Stimulated activated CD8-positive, alpha-beta memory T cell treated with anti-CD3 and anti-CD28 coated beads, Interleukin-2, amount 100 ng/mL, for 48 hours (primary cell): Measurements from ENCODE around the gene TMEM183A.
"Not testable (repeated sequence)": the region's sequence is repeated elsewhere in the genome, so short reads cannot be mapped to it uniquely, and the experiment has no call there.

Experiments used
- DNase-seq, 2 donors: peaks; one replicate each; pipeline ENCODE4 v3.0.0-alpha.2; 2020; ENCODE audit warnings: low read depth in 2 of 2

Gene TMEM183A

DNA sequence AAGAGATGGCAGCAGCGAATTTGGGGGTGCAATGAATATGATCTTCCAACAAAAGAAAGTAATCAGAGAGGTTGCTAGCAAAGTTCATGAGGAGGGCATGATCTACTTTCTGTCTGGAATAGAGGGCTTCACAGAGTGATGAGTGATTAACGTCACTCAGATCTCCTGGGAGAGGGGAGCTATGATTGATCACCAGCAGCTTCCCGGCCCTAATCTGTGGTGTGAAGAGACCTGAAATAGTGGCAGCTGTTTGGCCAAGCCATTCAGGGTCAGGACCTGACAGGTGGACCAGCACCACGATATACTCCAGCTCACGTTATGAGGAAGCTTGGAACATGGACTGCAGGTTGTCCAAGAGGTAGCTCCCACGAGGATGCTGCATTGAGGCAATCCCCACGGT, 19.9 kb upstream of the TMEM183A start:
- DNase-seq, result no peak

DNA sequence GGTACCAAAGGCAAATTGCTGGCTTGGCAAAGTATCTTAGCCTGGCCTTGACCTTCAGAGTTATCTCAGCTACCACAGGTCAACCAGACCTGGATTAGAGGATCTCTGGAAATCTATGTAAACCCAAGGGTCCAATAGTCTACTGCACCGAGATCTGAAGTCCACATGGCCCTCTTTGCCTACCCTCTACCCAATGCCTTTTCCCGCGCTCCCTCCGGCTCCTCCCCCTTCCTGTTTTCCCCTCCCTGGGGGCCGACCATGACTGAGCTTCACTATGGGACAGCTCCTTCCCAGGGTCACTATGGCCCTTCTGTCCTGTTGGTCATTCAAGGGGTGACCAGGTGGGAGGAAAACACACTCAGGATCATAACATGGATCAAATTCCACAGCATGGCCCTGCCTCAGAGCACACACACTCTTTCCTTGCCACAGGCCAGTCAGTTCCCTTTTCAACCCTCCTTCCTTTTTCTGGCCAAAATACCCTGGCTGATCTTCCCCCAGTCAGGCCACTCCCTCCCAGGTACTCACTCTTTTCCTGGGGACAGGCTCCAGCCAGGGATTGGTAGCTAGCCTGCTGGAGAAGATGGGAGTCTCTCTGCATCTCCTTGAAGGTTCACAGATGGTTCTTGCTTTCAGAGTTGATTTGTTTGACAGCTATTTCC, 19.1 kb upstream of the TMEM183A start:
- no peak for DNase-seq

DNA sequence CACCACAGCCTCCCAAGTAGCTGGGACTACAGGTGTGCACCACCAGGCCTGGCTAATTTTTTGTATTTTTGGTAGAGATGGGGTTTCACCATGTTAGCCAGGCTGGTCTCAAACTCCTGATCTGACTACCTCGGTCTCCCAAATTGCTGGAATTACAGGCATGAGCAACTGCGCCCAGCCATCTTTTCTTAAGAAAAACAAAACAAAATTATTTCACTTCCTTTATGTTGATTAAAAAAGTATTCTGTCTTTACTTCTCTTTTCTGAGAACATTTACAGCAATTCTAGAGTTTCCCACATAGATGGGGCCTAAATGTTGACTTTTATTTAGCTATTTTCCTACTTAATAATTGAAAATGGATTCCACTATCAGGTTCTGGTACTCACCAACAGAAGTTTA, 17.3 kb upstream of the TMEM183A start:
- DNase-seq, result no peak

DNA sequence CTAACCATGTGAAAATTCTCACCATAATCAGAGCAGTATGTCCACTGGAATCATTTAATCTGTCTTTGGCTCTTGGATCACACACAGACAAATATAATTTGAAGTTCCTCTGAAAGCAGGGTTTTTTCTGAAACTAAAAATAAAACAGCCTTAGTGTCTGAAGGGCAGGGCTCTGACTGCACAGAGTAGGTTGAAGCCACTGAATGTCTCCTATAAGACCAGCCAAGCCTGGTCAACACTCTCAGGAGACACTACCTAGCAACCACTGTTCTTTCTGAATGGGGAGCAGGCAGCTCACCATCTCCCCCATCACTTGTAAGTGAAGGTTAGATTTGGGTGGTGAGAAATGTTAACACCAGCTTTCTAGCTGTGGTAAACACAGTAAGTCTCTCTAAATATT, 16.1 kb upstream of the TMEM183A start:
- no peak for DNase-seq

DNA sequence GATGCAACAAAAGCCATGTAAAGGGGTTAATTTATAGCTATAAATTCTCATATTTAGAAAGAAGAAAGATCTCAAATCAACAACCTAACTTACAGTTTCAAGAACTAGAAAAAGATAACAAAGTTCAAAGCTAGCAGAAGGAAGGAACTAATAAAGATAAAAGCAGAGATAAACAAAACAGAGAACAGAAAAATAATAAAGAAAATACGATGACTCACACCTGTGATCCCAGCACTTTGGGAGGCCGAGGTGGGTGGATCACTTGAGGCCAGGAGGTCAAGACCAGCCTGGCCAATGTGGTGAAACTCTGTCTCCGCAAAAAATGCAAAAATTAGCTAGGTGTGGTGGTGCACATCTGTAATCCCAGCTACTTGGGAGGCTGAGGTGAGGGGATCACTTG, 12.4 kb upstream of the TMEM183A start:
- no peak for DNase-seq

DNA sequence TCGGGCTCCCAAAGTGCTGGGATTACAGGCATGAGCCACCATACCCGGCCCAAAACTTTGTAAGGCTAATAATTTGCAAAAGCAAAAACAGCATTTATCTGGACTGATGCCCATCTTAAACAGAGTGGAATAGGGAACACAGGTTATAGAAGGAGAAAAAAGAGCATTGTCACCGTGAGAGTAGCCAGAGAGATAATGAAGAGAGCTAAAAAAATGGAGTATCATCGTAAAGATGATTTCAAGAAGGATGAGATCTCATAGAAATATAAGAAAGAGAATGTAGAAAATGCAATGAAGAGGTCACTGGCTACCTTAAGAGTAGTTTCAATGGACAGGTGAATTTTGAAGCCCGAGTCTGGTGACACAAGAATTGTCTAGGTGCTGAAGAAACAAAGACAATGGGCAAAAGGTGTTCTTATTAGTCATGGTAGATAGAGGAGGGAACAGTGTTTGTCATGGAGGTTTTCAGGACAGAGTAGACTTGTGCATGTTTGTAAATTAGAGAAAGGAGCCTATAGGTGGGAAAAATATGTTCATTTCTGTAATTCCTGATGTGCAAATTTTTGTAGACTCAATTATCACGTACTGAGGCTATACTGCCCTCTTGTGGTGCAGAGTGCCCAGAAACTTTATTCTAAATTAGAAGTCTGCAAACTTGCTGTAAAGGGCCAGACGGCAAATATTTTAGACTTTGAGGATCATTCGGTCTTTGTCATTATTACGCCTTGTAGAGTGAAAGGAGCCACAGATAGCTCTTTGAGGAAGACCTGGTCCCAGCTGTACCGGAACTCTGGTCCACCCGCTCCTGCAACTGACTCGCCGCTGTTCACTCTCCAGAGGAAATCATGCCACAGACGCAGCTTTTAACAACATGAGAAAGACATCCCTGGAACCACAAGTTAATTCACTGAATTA, 8.1 kb upstream of the TMEM183A start:
- DNase-seq, result peak in 1 of 2 donors; percentile 37

DNA sequence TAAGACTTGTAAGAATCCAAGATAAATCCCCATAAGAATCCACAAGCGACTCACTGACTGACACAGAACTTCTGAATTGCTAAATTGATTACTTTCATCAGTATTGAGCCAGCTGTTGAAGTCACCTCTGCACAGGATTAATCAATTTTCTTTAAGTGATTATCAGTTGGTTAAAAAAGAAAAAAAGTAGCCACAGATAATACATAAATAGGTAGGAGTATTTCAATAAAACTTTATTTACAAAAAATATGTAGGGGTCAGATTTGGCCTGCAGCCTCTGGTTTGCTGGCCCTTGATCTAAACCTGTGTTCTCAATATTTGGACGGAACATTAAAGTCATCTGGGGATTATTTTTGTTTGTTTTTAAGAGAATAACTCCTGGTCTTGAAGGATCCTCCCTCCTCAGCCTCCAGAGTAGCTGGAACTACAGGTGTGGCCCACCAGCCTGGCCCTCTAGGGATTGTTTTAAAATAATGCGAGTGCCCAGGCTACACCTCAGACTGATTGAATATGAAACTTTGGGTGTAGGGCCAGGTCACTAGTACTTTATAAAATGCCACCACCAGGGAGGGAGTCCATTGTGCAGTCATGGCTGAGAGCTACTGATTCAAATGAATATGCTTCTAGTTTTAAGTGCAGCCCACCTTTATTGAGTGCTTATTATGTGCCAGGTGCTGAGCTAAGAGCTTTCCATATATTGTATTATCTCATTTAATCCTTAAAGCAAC, 6.8 kb upstream of the TMEM183A start:
- no peak for DNase-seq

DNA sequence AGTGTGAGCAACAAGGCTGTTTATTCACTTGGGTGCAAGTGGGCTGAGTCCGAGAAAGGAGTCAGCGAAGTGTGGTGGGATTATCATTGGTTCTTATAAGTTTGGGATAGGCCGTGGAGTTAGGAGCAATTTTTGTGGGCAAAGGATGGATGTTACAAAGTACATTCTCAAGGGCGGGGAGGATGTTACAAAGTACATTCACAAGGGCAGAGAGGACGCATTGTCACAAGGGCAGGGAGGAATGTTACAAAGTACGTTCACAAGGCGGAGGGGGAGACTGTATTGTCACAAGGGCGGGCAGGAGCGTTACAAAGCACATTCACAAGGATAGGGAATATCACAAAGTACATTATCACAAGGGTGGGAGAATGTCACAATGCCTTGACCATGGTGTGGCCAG, 5.2 kb upstream of the TMEM183A start:
- no peak for DNase-seq

DNA sequence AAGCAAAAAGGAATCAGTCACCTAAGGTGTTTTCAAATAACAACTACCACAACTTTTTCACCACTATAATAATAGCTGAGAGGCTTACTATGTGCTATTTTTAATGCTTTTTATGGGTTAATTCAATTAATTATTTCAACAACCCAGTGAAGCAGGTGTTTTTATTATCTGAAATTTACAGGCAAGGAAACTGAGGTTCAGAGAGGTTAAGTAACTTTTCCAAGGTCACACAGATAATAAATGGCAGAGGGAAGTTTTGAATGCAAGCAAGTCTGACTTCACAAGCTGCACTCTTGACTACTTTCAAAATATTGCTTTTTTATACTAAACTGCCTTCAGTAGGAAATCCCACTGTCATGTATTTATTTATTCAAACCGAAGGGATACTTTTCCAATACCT, 4.2 kb upstream of the TMEM183A start:
- DNase-seq, result no peak

DNA sequence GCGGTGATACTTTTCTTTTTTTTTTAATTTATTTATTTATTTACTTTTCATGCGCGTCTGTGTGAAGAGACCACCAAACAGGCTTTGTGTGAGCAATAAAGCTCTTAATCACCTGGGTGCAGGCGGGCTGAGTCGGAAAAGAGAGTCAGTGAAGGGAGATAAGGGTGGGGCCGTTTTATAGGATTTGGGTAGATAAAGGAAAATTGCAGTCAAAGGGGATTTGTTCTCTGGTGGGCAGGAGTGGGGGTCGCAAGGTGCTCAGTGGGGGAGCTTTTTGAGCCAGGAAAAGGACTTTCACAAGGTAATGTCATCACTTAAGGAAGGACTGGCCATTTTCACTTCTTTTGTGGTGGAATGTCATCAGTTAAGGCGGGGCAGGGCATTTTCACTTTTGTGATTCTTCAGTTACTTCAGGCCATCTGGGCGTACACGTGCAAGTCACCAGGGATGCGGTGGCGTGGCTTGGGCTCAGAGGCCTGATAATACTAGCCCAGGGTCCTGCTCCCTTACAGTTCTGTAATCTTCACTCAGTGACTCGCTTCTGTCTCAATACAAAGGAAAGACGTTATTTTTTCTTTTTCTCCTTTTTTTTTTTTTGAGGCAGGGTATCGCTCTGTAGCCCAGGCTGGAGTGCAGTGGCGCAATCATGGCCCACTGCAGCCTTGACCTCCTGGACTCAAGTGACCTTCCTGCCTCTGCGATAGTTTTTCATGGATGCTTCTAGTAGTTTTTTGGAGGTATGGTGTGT, 1.6 kb upstream of the TMEM183A start:
- DNase-seq, result not testable (repeated sequence)

DNA sequence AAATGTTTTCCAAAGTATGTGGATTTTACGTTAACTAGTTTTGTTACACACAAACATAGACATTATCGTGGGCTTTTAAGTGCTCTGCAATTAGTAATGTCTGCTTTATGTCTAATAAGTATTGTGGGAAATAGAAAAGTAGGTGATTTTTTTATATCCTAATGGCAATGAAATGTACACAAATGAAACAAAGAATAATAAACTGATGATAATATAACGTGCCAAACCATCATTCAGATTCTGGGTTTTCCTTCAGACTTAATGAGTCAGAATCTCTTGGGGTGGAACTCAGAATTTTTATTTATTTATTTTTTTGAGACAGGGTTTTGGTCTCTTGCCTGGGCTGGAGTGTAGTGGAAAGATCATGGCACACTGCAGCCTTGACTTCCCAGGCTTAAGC, 2.0 kb downstream of the TMEM183A start:
- no peak for DNase-seq

DNA sequence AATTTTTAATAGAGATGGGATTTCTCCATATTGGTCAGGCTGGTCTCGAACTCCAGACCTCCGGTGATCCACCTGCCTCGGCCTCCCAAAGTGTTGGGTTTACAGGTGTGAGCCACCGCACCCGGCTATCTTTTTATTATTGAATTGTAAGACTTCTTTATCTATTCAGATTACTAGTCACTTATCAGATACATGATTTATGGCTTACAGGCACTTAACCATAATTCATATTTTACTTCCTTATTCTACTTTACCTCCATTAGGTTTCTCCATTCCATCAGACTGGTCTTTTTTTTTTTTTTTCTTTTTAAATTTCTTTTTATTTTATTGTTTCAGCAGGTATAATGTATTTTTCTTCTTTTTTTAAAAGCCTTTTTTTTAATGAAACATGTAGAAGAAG, 4.4 kb downstream of the TMEM183A start:
- DNase-seq, result no peak

DNA sequence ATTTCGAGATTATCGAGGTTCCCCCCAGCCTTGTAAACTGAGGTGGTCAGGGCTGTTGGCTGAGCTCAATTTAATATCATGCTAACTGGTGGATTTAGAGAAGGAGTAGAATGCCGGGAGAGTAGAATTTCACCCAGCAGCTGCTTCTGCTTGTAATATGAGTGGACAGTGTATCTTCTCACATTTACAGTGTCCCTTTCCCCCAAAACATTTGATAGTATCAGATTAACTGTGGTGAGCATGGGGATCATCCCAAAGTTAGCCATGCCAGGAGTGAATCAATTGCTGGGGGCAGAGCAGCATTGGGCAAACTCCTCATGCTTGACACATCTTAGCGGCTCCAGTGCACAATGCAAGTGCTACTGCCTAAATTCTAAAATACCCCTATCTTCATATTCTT, 9.9 kb downstream of the TMEM183A start:
- DNase-seq, result no peak

DNA sequence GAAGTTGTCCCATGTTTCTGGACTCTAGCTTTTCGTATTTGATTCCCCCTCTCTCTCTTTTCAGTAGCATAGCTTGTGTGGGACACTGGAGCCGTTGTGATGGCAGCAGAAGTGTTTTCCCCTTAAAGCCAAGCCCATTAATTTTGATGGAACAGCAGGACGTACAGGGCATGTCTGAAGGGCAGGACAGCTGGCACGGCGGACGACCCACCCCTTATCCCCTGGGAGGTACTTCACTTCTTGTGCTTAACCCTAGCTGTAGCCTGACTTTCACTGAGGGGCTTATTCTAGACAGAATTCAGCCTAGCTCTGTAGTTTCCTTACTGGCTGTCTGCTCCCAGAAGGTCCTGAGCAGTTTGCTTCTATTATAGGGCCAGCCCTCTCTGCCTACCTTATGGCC, 10.5 kb downstream of the TMEM183A start:
- DNase-seq, result no peak

DNA sequence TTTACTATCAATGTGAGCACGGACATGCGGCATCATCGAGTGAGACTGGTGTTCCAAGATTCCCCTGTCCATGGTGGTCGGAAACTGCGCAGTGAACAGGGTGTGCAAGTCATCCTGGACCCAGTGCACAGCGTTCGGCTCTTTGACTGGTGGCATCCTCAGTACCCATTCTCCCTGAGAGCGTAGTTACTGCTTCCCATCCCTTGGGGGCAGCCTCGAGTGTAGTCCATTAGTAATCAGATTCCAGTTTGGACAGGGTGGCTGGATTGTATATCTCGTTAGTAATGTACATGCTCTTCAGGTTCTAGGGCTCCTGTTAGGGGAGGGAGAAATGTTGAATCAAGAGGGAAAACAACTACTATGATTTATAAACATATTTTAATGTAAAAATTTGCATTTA, 15.7 kb downstream of the TMEM183A start:
- DNase-seq, result not testable (repeated sequence)

DNA sequence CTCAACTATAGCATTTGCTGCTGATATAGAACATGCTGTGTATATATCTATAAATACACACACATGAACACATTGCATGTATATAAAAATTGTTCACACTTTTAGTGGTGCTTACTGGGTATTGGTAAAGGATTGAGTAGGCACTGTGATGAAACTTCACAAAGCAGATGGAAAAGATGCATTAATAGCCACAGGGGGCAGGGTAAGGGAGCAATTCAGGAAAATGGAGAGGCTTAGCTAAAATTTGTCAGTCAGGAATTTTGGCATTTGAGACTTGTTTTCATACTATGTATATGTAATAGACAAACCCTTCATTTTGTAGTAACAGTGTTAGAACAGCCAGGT, 18.5 kb downstream of the TMEM183A start:
- DNase-seq, result no peak

DNA sequence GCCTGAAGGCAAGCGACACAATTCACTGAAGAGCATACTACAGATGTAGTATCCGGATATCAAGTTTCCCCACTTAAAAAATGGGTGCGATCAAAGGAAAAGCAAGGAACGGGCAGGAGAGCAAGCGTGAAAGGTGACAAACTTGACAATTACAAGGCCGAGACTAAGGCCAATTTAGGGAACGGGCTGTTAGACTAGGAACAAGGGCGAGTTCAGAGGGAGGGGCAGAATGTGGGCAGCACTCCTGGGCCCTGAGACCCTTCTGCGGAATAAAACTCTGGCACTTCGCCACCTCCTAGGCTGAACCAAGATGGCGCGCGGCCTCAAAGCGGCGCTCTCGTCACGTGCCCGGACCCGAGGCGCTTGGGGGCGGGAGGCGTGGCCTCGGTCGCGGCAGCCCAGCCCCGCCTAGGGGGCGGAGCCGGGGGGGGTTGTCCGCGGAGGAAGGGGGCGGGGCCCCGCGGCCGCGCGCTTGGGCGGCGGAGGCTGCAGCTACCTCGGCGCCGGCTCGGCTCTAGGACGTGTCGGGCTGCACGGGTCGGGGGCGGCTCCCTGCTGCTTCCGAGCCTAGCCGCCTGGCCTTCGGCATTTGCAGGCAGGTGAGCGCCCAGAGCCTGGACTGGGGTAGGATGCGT, 19.0 kb downstream of the TMEM183A start, which contains the start of gene PPFIA4:
TSS of gene PPFIA4 (plus strand) at position 461 of the 635 bp plus-strand sequence. CDS start 12,518 bp downstream, outside the sequence.
- peak; percentile 82 to 87 for DNase-seq

DNA sequence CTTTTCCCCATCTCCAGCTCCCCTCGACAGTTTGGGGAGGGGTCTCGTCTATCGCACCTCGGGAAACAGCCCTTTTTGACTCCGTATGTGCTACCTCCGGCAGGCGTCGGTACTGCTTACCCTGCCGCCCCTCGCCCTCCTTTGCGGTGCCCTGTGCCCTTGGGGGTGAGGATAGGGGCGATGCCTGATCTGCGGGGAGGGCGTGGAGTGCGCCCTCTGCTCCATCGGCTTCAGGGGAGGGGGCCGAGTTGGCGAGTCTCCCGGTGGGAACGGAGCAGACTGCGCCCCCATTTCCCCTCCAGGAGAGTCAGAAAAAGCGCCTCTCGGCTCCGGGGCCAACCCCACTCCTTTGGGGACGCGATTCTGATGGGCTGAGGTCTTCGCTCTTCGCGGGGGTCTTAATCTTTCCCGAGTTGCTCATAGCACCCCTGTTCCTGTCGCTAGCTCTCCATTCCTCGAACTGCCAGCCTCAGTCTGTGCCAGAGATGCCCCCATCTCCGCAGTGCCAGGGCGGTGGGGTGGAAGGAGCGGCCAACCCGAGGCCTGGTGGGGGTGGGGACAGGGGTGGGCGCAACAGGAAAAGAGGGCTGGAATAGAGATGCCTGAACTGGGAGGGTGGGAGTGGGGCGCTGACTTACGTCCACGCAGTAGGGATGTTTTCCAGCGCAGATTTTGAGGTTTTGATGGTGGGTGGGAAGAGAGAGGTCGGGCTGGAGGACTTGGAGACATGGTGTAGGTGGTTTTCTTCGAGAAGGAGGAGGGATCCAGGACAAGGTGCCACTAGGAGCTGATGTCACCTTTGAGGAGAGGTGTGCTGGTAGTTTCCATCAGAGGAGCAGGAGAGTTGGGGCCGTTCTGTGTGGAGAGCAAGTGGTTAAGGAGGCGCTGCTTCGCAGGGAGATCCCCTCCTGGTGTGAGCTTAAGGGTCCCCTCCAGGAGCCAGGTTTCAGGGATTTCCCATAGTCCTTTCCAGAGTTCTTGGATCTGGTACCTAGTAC, 19.8 kb downstream of the TMEM183A start:
- DNase-seq, result no peak

DNA sequence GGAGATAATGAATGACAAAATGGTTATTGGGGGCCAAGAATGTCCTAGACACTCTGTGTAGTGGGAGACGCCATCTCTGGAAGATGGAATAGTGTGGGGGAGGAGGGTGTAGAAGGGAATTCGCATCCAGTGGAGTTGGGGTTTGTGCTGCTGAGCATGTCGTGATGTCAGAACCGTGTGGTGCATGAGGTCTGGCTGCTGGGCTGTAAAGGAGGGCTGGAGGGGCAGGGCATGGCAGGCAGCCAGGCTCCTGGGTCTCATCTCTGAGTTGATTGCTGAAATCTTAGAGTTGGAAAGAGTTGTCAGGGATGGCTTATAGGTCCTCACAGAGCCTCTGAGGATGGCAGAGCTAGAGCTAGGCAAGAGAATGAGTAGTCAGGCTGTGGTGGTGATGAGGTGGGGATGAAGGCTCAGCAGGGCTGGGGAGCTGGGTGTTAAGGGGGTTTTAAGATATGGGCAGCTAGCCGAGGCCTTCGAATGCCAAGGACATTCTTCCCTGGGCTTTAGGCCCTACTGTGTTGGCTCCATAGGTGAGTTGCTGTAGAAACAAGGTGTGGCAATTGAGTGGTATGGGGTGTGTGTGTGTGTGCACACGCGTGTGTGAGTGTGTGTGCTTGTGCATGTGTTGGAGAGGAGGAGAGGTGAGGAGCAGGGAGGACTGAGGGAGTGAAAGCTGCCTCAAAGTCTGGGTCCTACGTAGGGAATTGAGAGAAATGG, 21.1 kb downstream of the TMEM183A start:
- DNase-seq, result no peak
